Endothelial cell of umbilical vein (primary cell): ENCODE measurements around the gene LYRM2. TPM values are rescaled to one million over a fixed set of nuclear protein-coding genes. Genes with fewer than 3 reads are reported as not detected.

ENCODE experiments used
- BruUV-seq: library from RNA; stranded (reverse); fragments of 400-500 nt; replicated peaks from 2 replicates; lab custom pipeline; 2021; lab: Mats Ljungman, UMichigan
- CTCF ChIA-PET: fragments of 300-600, 350-600 bp; sonication (Branson Sonifier 250); formaldehyde crosslinking; loops from one replicate; lab custom pipeline; 2021; ENCODE audit warnings: antibody characterized with exemption, inconsistent platforms; lab: Charles Lee
- POLR2A ChIA-PET: fragments of 300-600, 350-600 bp; sonication (Branson Sonifier 250); formaldehyde crosslinking; loops from one replicate; lab custom pipeline; 2021; ENCODE audit warnings: antibody characterized with exemption, inconsistent platforms; lab: Charles Lee
- DNase-seq: peaks from one replicate; pipeline ENCODE4 v3.0.0-alpha.2; 2011; ENCODE audit warnings: low read depth, low spot score
- FAIRE-seq: peaks from 2 replicates; lab custom pipeline; 2011; peaks lifted over from hg19 to GRCh38; lab: Jason Lieb, UNC
- H2AFZ ChIP-seq: 2 replicates; pipeline ENCODE4 v1.6.0; 2012; ENCODE audit warnings: low read depth, low read length, control low read depth, inconsistent platforms
- H3K27ac ChIP-seq: 2 replicates; pipeline ENCODE4 v1.5.1; 2011; ENCODE audit warnings: low read depth, mild to moderate bottlenecking, control low read depth, low read length, moderate library complexity; ENCODE audit not compliant: insufficient read depth
- H3K27me3 ChIP-seq, 2 experiments: 2 replicates each; pipeline versions ENCODE4 v1.6.0 to v1.6.1; 2011; ENCODE audit warnings: low read length in 2 of 2, mixed read lengths in 1 of 2; ENCODE audit not compliant: control insufficient read depth in 2 of 2, insufficient read depth in 2 of 2
- H3K36me3 ChIP-seq, 2 experiments: 2 replicates in 1 of 2; 3 replicates in 1 of 2; pipeline ENCODE4 v1.5.1; 2011; ENCODE audit warnings: low read length in 2 of 2, mild to moderate bottlenecking in 1 of 2, moderate library complexity in 1 of 2; ENCODE audit not compliant: control insufficient read depth in 2 of 2, insufficient read depth in 2 of 2; ENCODE audit errors: extremely low read depth in 1 of 2
- H3K4me1 ChIP-seq: 3 replicates; pipeline ENCODE4 v1.5.1; 2011; ENCODE audit warnings: mild to moderate bottlenecking, low read length; ENCODE audit not compliant: control insufficient read depth, insufficient read depth; ENCODE audit errors: extremely low read depth
- H3K4me2 ChIP-seq: 2 replicates; pipeline ENCODE4 v1.6.1; 2011; ENCODE audit warnings: low read length, control low read depth, mixed read lengths; ENCODE audit not compliant: insufficient read depth
- H3K4me3 ChIP-seq, 3 experiments: fragments of 200-600 bp in 1 of 3; sonication (generic), shearing (Covaris generic) in 1 of 3; replicated peaks in 1 of 3; 2 replicates each; pipeline ENCODE4 v1.5.1; 2011 to 2016; ENCODE audit warnings: control low read depth in 3 of 3, low read length in 3 of 3, mild to moderate bottlenecking in 2 of 3, inconsistent platforms in 1 of 3, low read depth in 1 of 3, moderate library complexity in 1 of 3; ENCODE audit not compliant: insufficient read depth in 1 of 3
- H3K79me2 ChIP-seq: 2 replicates; pipeline ENCODE4 v1.6.0; 2012; ENCODE audit warnings: low read length, inconsistent platforms; ENCODE audit not compliant: control insufficient read depth, insufficient read depth
- H3K9ac ChIP-seq: replicated peaks from 2 replicates; pipeline ENCODE3; 2011; ENCODE audit warnings: low read length, control low read depth; ENCODE audit not compliant: insufficient read depth; ENCODE audit errors: extremely low read depth
- H3K9me1 ChIP-seq: replicated peaks from 3 replicates; pipeline ENCODE4 v1.6.0; 2011; ENCODE audit warnings: mild to moderate bottlenecking, low read length; ENCODE audit not compliant: control insufficient read depth, insufficient read depth; ENCODE audit errors: extremely low read depth
- H3K9me3 ChIP-seq: replicated peaks from 2 replicates; pipeline ENCODE4 v1.5.1; 2012; ENCODE audit warnings: low read length, inconsistent platforms; ENCODE audit not compliant: control insufficient read depth, insufficient read depth
- H4K20me1 ChIP-seq: replicated peaks from 2 replicates; pipeline ENCODE3; 2011; ENCODE audit warnings: mild to moderate bottlenecking, low read length; ENCODE audit not compliant: control insufficient read depth, insufficient read depth; ENCODE audit errors: extremely low read depth
- CTCF ChIP-seq, 2 donors: IDR thresholded peaks; 1 replicate in 1 of 2; 2 replicates in 1 of 2; pipeline ENCODE4 v1.5.1; 2011; ENCODE audit warnings: low read length in 2 of 2, mild to moderate bottlenecking in 2 of 2, moderate library complexity in 2 of 2, control low read depth in 1 of 2, inconsistent platforms in 1 of 2, low read depth in 1 of 2; ENCODE audit not compliant: insufficient read depth in 1 of 2; ENCODE audit errors: extremely low read depth in 1 of 2
- EZH2 ChIP-seq: IDR thresholded peaks from 2 replicates; pipeline ENCODE4 v1.6.1; 2012; ENCODE audit warnings: borderline replicate concordance, low read depth, mild to moderate bottlenecking, moderate library complexity, low read length, inconsistent platforms; ENCODE audit not compliant: severe bottlenecking
- FOS ChIP-seq: IDR thresholded peaks from 2 replicates; pipeline ENCODE4 v1.6.1; 2011; ENCODE audit warnings: mild to moderate bottlenecking, low read length, moderate library complexity, borderline replicate concordance; ENCODE audit not compliant: insufficient read depth
- GATA2 ChIP-seq: IDR thresholded peaks from 2 replicates; pipeline ENCODE4 v1.7.0; 2011; ENCODE audit warnings: low read depth, mild to moderate bottlenecking, moderate library complexity, mixed read lengths, low read length; ENCODE audit not compliant: insufficient read length, insufficient read depth
- JUN ChIP-seq: IDR thresholded peaks from 2 replicates; pipeline ENCODE4 v1.6.1; 2011; ENCODE audit warnings: borderline replicate concordance, low read depth; ENCODE audit not compliant: insufficient read length, insufficient read depth
- MAX ChIP-seq: IDR thresholded peaks from 2 replicates; pipeline ENCODE4 v1.6.1; 2011; ENCODE audit not compliant: insufficient read depth, insufficient read length
- MYC ChIP-seq: IDR thresholded peaks from one replicate; pipeline ENCODE4 v1.6.1; 2011; ENCODE audit warnings: mild to moderate bottlenecking, low read depth, low read length
- POLR2A ChIP-seq: IDR thresholded peaks from 2 replicates; pipeline ENCODE4 v1.6.1; 2012; ENCODE audit warnings: low read depth, mild to moderate bottlenecking, control low read depth, low read length
- POLR2AphosphoS5 ChIP-seq: IDR thresholded peaks from 2 replicates; pipeline ENCODE4 v1.6.1; 2012; ENCODE audit warnings: low read depth, mild to moderate bottlenecking, control low read depth, low read length, moderate library complexity; ENCODE audit not compliant: insufficient read depth
- dilution Hi-C: fragments of 300-500 bp; cut with MboI; formaldehyde crosslinking; loops from one replicate; pipeline ENCODE4 v1.15.0; 2019; ENCODE audit warnings: low sequenced_read_pairs; ENCODE audit not compliant: extremely low pct_ligation_motif_present
- intact Hi-C: fragments of 100-400 bp; cut with micrococcal nuclease; formaldehyde crosslinking; loops from one replicate; pipeline ENCODE4 v1.10.0; 2022
- polyA plus RNA-seq, 4 experiments: library from polyadenylated mRNA; depleted of rRNA in 3 of 4; stranded (reverse) in 3 of 4; unstranded in 1 of 4; fragments of >200 nt; gene quantifications; 2 replicates each; pipeline versions ENCODE4 v1.2.1 to v1.2.3, GENCODE V29; 2011 to 2012; ENCODE audit warnings: missing spikeins in 1 of 4
- total RNA-seq: library from RNA; stranded (reverse); gene quantifications from 2 replicates; pipeline ENCODE4 v1.2.3, GENCODE V29; 2021

Gene LYRM2
- total and polyA plus RNA-seq, 2 donors (not counting 3 experiments of a cell fraction or from before 2014, with no cell fraction given), result 11.8 to 41.9 TPM

GRCh38 chr6:89522778-89523177 is 115.8 kb downstream of the LYRM2 start:
- Histone ChIP-seq H3K27me3 (no peaks in the 10 kb centered on the region), H4K20me1 (no peaks in the 10 kb centered on the region), H3K9me1 (no peaks in the 10 kb centered on the region), H3K27ac (no peak overlapping the region), H3K9ac (no peak overlapping the region), H2AFZ (no peak overlapping the region), H3K9me3 (no peaks in the 10 kb centered on the region), H3K79me2 (no peaks in the 10 kb centered on the region), H3K4me3 (no peak overlapping the region), H3K4me2 (no peak overlapping the region), H3K4me1 (no peaks in the 10 kb centered on the region), H3K36me3 (no peaks in the 10 kb centered on the region)
- DNase-seq (no peak), FAIRE-seq (no peak)
- ChIA-PET CTCF (interaction anchor here (0.8 kb wide), 1 partner anchor 87 kb away, joined by 3 read pairs; no protein-coding TSS in a partner anchor), POLR2A (no interaction called here)
- no TSS peak for BruUV-seq
- intact Hi-C loops (no loop called here), dilution Hi-C loops (no loop called here)
- TF ChIP-seq EZH2 (no peak), MAX (no peak), POLR2AphosphoS5 (no peak), MYC (no peak), POLR2A (no peak), JUN (no peak)

- intact Hi-C loops, result no loop called here
- H3K4me2 ChIP-seq, result no peak overlapping the region
- H3K27me3 ChIP-seq, result no peaks in the 10 kb centered on the region
- ChIA-PET POLR2A (no interaction called here), CTCF (interaction anchor here (1.3 kb wide), 1 partner anchor 57 kb away, joined by 5 read pairs; no protein-coding TSS in a partner anchor)
- no peak overlapping the region for H3K4me3 ChIP-seq
- H4K20me1 ChIP-seq, result no peaks in the 10 kb centered on the region
- no peaks in the 10 kb centered on the region for H3K79me2 ChIP-seq
- no peaks in the 10 kb centered on the region for H3K36me3 ChIP-seq
- dilution Hi-C loops, result no loop called here
- no peak for FAIRE-seq
- BruUV-seq, result no TSS peak
- H3K9me3 ChIP-seq, result no peaks in the 10 kb centered on the region
- H3K9me1 ChIP-seq, result no peaks in the 10 kb centered on the region
- H3K9ac ChIP-seq, result no peak overlapping the region
- H2AFZ ChIP-seq, result no peak overlapping the region
- no peaks in the 10 kb centered on the region for H3K4me1 ChIP-seq
- DNase-seq, result no peak
- no peak overlapping the region for H3K27ac ChIP-seq
- no peak for TF ChIP-seq CTCF (IDR thresholded peaks at IDR 0.05; ENCODE audit: extremely low read depth in 1 of 2, insufficient read depth in 1 of 2, low read depth in 1 of 2, low read length in 2 of 2)
- TF ChIP-seq POLR2AphosphoS5, result no peak
- TF ChIP-seq EZH2, result no peak
- TF ChIP-seq POLR2A, result no peak
- TF ChIP-seq GATA2, result no peak
- TF ChIP-seq MAX, result no peak
- no peak for TF ChIP-seq MYC
- no peak for TF ChIP-seq FOS
- TF ChIP-seq JUN, result no peak
Observed at GRCh38 chr6:89520736-89521135, 117.8 kb downstream of the LYRM2 start.
